Colonic mucosa (tissue), 4 donors: Measurements from ENCODE around the gene RABGAP1. TPM values are rescaled to one million over a fixed set of nuclear protein-coding genes. Genes with fewer than 3 reads are reported as not detected.
"Not testable (repeated sequence)": the region's sequence is repeated elsewhere in the genome, so short reads cannot be mapped to it uniquely, and the experiment has no call there.

Source experiments
- DNase-seq: peaks from one replicate; pipeline ENCODE4 v3.0.0-alpha.2; 2020
- H3K27ac ChIP-seq: fragments of 200-600 bp; one replicate; pipeline ENCODE4 v1.8.0; 2021
- H3K27me3 ChIP-seq: fragments of 200-600 bp; one replicate; pipeline ENCODE4 v1.8.0; 2021
- H3K36me3 ChIP-seq: fragments of 200-600 bp; one replicate; pipeline ENCODE4 v1.8.0; 2021
- H3K4me1 ChIP-seq: fragments of 200-600 bp; one replicate; pipeline ENCODE4 v1.8.0; 2021; ENCODE audit warnings: mild to moderate bottlenecking
- H3K4me3 ChIP-seq: fragments of 200-600 bp; one replicate; pipeline ENCODE4 v1.8.0; 2021
- H3K9ac ChIP-seq, 2 donors: one replicate each; pipeline ENCODE4 v1.7.0; 2013; ENCODE audit warnings: control low read depth in 2 of 2, low read depth in 2 of 2, low read length in 2 of 2
- H3K9me3 ChIP-seq: fragments of 200-600 bp; one replicate; pipeline ENCODE4 v1.8.0; 2021
- intact Hi-C: fragments of 100-400 bp; cut with DNase I; formaldehyde crosslinking; loops from one replicate; pipeline ENCODE4 v1.14.1; 2022
- total RNA-seq, 2 donors: library from RNA; stranded (reverse); fragmentation: NEBNext Ultra II Directional in 1 of 2; extraction: Animal tissue kit (Norgen Biotek cat#: 25700) in 1 of 2; gene quantifications; one replicate each; pipeline ENCODE4 v1.2.1, GENCODE V29; 2021
- TF ChIP-seq, protein P1 (sequence below): fragments of 200-600 bp; IDR thresholded peaks from one replicate; pipeline ENCODE4 v1.8.0; 2022; ENCODE audit warnings: antibody characterized with exemption, mild to moderate bottlenecking
- donor health status: healthy.
- donor health status: DM: no; HTN: no; CAD: no.
- donor health status: DM: no; HTN: no; CAD: no.

The RABGAP1 gene
- total RNA-seq, 2 donors from 2014 or later: 40.9 to 49.4 TPM

DNA sequence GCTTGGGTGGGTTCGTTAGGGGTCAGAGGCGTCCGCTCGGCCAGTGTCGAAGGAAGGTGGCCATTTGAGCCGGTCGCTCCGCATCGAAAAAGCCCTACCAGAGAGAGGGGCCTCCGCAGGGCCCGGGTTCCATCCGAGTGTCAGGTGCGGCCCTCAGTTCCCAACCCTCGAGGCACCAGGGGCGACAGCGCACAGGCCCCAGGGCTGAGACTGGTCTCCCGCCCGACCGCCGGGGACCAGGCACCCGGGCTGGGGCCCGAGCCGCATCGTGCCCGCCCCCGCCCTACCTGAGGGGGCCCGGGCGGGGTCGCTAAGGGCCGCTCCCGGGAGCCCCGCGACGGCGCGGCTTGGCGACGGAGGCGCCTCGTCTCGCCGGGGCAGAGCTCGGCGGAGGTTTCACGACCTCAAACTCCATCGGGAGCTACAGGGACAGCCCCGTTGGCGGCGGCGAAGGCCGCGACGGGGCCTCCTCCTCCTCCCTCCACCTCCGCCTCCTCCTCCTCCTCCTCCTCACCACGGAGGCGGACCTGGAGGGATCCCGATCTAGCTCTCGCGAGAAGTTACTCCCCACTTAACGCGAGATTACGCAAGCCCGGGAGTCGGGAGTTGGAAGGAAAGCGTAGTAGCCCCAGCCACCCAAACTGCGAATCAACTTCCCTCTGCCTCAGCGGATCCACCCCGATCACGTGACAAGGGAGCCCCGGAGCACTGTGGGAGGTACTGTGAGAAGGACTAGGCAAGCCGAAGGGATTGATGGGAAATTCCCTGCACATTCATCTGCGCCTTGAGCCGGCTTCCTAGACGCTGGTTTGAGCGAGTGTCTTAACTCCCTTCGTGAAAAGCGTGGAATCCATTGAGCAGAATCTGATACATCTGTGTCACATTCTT, 35.8 kb upstream of the RABGAP1 start, which contains the start of gene RC3H2:
RC3H2 (minus strand) TSS at position 537 of the 888 bp plus-strand sequence. CDS start 7,850 bp downstream, outside the sequence.
- peak; percentile 99 for DNase-seq
- Histone ChIP-seq H3K27ac (peak within 1 kb of the TSS; percentile 95), H3K9me3 (no peaks in the 10 kb centered on the region), H3K4me3 (peak within 1 kb of the TSS; percentile 94), H3K36me3 (no peaks in the 10 kb centered on the region), H3K27me3 (no peaks in the 10 kb centered on the region), H3K9ac (peak within 1 kb of the TSS; percentile 70 to 79), H3K4me1 (no peaks in the 10 kb centered on the region)
- TF ChIP-seq, protein P1, sequence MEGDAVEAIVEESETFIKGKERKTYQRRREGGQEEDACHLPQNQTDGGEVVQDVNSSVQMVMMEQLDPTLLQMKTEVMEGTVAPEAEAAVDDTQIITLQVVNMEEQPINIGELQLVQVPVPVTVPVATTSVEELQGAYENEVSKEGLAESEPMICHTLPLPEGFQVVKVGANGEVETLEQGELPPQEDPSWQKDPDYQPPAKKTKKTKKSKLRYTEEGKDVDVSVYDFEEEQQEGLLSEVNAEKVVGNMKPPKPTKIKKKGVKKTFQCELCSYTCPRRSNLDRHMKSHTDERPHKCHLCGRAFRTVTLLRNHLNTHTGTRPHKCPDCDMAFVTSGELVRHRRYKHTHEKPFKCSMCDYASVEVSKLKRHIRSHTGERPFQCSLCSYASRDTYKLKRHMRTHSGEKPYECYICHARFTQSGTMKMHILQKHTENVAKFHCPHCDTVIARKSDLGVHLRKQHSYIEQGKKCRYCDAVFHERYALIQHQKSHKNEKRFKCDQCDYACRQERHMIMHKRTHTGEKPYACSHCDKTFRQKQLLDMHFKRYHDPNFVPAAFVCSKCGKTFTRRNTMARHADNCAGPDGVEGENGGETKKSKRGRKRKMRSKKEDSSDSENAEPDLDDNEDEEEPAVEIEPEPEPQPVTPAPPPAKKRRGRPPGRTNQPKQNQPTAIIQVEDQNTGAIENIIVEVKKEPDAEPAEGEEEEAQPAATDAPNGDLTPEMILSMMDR: no peak
- intact Hi-C loops: loop anchor here (5.0 kb wide), 1 partner anchor 92 kb away; no protein-coding TSS in a partner anchor

DNA sequence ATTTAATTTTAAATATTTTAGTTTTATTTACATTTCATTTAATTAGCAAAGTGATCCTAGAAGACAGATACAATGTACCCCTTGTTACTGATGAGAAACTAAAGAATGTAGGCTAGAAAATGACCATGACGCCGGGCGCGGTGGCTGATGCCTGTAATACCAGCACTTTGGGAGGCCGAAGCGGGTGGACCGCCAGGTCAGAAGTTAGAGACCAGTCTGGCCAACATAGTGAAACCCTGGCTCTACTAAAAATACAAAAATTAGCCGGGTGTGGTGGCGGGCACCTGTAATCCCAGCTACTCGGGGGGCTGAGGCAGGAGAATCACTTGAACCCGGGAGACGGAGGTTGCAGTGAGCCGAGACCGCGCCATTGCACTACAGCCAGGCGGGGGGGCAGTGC, 34.7 kb upstream of the RABGAP1 start:
- H3K9me3 ChIP-seq, H3K36me3 ChIP-seq, DNase-seq, H3K4me3 ChIP-seq, H3K27me3 ChIP-seq, H3K4me1 ChIP-seq, H3K27ac ChIP-seq, H3K9ac ChIP-seq: not testable (repeated sequence)
- intact Hi-C loops: loop anchor here (5.0 kb wide), 1 partner anchor 91 kb away; no protein-coding TSS in a partner anchor

DNA sequence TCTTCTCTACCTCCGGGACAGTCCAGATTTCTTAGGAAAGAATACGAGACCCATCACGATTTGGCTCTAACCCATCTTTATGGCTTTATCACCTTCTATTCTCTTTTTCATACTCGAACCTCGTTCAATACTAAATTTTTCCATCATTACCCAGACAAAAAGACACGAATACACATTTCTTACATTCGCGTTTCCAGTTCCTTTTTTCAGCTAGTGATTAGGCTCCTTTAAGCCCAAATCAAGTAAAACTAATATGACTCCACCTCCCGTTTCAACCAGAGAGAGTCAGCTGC, 28.2 kb upstream of the RABGAP1 start:
- H3K4me1 ChIP-seq: no peaks in the 10 kb centered on the region
- TF ChIP-seq, protein P1: no peak

DNA sequence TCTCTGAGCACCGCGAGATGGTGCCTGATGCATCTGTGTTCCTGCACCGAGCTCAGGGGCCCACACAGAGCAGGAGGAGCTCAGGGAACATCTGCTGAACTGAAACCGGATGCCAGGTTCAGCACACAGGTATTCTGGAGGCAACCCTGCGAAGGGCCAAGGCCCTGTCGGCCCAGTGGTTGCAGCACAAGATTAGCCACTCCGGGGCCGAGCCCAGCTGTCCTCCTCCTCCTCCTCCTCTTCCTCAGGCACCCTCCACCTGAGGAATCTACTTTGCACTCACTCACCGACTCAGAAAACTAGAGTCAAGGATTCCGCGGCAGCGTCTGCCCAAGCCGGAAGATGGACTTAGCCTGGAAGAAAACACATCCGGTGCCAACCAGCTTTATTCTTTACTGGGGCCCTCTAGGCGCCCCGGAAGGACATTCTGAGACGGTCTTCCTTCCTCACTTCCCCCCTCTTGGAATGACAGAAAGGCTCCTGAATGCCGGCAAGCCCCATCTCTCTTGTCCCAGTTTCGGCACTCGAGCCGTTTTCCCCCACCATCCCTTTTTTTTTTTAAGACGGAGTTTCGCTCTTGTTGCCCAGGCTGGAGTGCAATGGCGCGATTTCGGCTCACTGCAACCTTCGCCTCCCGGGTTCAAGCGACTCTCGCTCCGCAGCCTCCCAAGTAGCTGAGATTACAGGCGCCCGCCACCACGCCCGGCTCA, 27.7 kb upstream of the RABGAP1 start, which contains the start of gene ZBTB6:
ZBTB6 (minus strand) TSS at position 360 of the 710 bp plus-strand sequence. CDS start 1,251 bp downstream, outside the sequence.
- peak within 1 kb of the TSS; percentile 78 for H3K4me3 ChIP-seq
- H3K4me1 ChIP-seq: no peaks in the 10 kb centered on the region
- no peaks in the 10 kb centered on the region for H3K36me3 ChIP-seq
- peak within 1 kb of the TSS; percentile 91 for H3K27ac ChIP-seq
- TF ChIP-seq, protein P1: no peak
- peak within 1 kb of the TSS; percentile 53 to 85 for H3K9ac ChIP-seq
- H3K27me3 ChIP-seq: no peaks in the 10 kb centered on the region
- peak; percentile 85 for DNase-seq
- no peaks in the 10 kb centered on the region for H3K9me3 ChIP-seq
- intact Hi-C loops: no loop called here

More for the DNA sequence above, 28.2 kb upstream of the RABGAP1 start:
- Histone ChIP-seq H3K27ac (peak overlapping the region; percentile 91), H3K4me3 (peak overlapping the region; percentile 78), H3K9me3 (no peaks in the 10 kb centered on the region), H3K9ac (peak overlapping the region; percentile 53 to 85), H3K36me3 (no peaks in the 10 kb centered on the region), H3K27me3 (no peaks in the 10 kb centered on the region)
- intact Hi-C loops: no loop called here
- no peak for DNase-seq

DNA sequence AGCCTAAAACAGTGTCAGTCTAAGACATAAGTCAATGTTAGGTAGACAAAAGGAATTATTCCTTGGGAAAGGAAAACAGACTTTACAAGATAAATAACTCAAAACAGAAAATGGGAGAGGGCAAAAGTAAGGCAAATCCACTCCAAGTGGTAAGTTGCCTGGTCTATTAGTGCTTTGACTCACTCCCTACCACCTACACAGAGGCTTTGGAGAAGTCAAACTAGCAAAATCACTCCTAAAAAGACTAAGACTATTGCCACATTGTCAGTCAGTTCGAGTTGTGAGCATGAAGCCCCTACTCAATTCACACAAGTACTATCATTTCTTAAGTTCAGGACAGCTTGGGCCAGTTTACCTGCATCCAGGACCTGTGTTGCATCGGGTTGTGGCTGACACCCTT, 22.5 kb upstream of the RABGAP1 start:
- TF ChIP-seq, protein P1: no peak
- DNase-seq: no peak
- no peaks in the 10 kb centered on the region for H3K36me3 ChIP-seq
- H3K4me1 ChIP-seq: no peaks in the 10 kb centered on the region
- no peak overlapping the region for H3K4me3 ChIP-seq
- H3K27me3 ChIP-seq: no peaks in the 10 kb centered on the region
- no peak overlapping the region for H3K9ac ChIP-seq
- no peak overlapping the region for H3K27ac ChIP-seq
- intact Hi-C loops: no loop called here
- no peaks in the 10 kb centered on the region for H3K9me3 ChIP-seq
